Colonic mucosa (tissue), 4 donors: Measurements from ENCODE around the gene ZBTB8B. TPM values are rescaled to one million over a fixed set of nuclear protein-coding genes. Genes with fewer than 3 reads are reported as not detected.

Experiments used
- DNase-seq: peaks from one replicate; pipeline ENCODE4 v3.0.0-alpha.2; 2020
- H3K27ac ChIP-seq: fragments of 200-600 bp; one replicate; pipeline ENCODE4 v1.8.0; 2021
- H3K27me3 ChIP-seq: fragments of 200-600 bp; one replicate; pipeline ENCODE4 v1.8.0; 2021
- H3K36me3 ChIP-seq: fragments of 200-600 bp; one replicate; pipeline ENCODE4 v1.8.0; 2021
- H3K4me1 ChIP-seq: fragments of 200-600 bp; one replicate; pipeline ENCODE4 v1.8.0; 2021; ENCODE audit warnings: mild to moderate bottlenecking
- H3K4me3 ChIP-seq: fragments of 200-600 bp; one replicate; pipeline ENCODE4 v1.8.0; 2021
- H3K9ac ChIP-seq, 2 donors: one replicate each; pipeline ENCODE4 v1.7.0; 2013; ENCODE audit warnings: control low read depth in 2 of 2, low read depth in 2 of 2, low read length in 2 of 2
- H3K9me3 ChIP-seq: fragments of 200-600 bp; one replicate; pipeline ENCODE4 v1.8.0; 2021
- CTCF ChIP-seq: fragments of 200-600 bp; IDR thresholded peaks from one replicate; pipeline ENCODE4 v1.8.0; 2022; ENCODE audit warnings: antibody characterized with exemption, mild to moderate bottlenecking
- intact Hi-C: fragments of 100-400 bp; cut with DNase I; formaldehyde crosslinking; loops from one replicate; pipeline ENCODE4 v1.14.1; 2022
- total RNA-seq, 2 donors: library from RNA; stranded (reverse); fragmentation: NEBNext Ultra II Directional in 1 of 2; extraction: Animal tissue kit (Norgen Biotek cat#: 25700) in 1 of 2; gene quantifications; one replicate each; pipeline ENCODE4 v1.2.1, GENCODE V29; 2021
- donor health status: healthy.
- donor health status: DM: no; HTN: no; CAD: no.
- donor health status: DM: no; HTN: no; CAD: no.

The ZBTB8B gene
- total RNA-seq, 2 donors from 2014 or later: not detected

GRCh38 chr1:32498751-32499150 is 33.9 kb downstream of the ZBTB8B start:
- H3K4me1 ChIP-seq: no peaks in the 10 kb centered on the region
- no peak for DNase-seq
- no peak overlapping the region for H3K27ac ChIP-seq
- intact Hi-C loops: no loop called here
- H3K9me3 ChIP-seq: no peaks in the 10 kb centered on the region
- no peaks in the 10 kb centered on the region for H3K27me3 ChIP-seq
- H3K36me3 ChIP-seq: no peaks in the 10 kb centered on the region
- H3K9ac ChIP-seq: no peak overlapping the region
- TF ChIP-seq CTCF: no peak
- no peak overlapping the region for H3K4me3 ChIP-seq

GRCh38 chr1:32500387-32501209 is 35.7 kb downstream of the ZBTB8B start:
- no peaks in the 10 kb centered on the region for H3K27me3 ChIP-seq
- H3K27ac ChIP-seq: peak overlapping the region; percentile 90
- no peaks in the 10 kb centered on the region for H3K9me3 ChIP-seq
- no peaks in the 10 kb centered on the region for H3K4me1 ChIP-seq
- peak; percentile 66 for DNase-seq
- peak overlapping the region; percentile 53 to 79 for H3K9ac ChIP-seq
- peak overlapping the region; percentile 72 for H3K4me3 ChIP-seq
- no peaks in the 10 kb centered on the region for H3K36me3 ChIP-seq
- intact Hi-C loops: no loop called here
- TF ChIP-seq CTCF: no peak

GRCh38 chr1:32501865-32502264 is 37.0 kb downstream of the ZBTB8B start:
- H3K9ac ChIP-seq: no peak overlapping the region
- no peak for TF ChIP-seq CTCF
- H3K9me3 ChIP-seq: no peaks in the 10 kb centered on the region
- H3K27ac ChIP-seq: no peak overlapping the region
- H3K4me3 ChIP-seq: no peak overlapping the region
- intact Hi-C loops: no loop called here
- no peaks in the 10 kb centered on the region for H3K36me3 ChIP-seq
- no peaks in the 10 kb centered on the region for H3K4me1 ChIP-seq
- no peak for DNase-seq
- H3K27me3 ChIP-seq: no peaks in the 10 kb centered on the region

- no peak overlapping the region for H3K4me3 ChIP-seq
- H3K27me3 ChIP-seq: no peaks in the 10 kb centered on the region
- DNase-seq: no peak
- H3K9me3 ChIP-seq: no peaks in the 10 kb centered on the region
- intact Hi-C loops: no loop called here
- no peak overlapping the region for H3K27ac ChIP-seq
- H3K36me3 ChIP-seq: no peaks in the 10 kb centered on the region
- H3K9ac ChIP-seq: no peak overlapping the region
- H3K4me1 ChIP-seq: no peaks in the 10 kb centered on the region
- no peak for TF ChIP-seq CTCF
Measured at GRCh38 chr1:32503153-32503552, 38.3 kb downstream of the ZBTB8B start.

GRCh38 chr1:32507021-32507420 is 42.1 kb downstream of the ZBTB8B start:
- no peaks in the 10 kb centered on the region for H3K36me3 ChIP-seq
- no peak for DNase-seq
- intact Hi-C loops: no loop called here
- no peaks in the 10 kb centered on the region for H3K9me3 ChIP-seq
- H3K27me3 ChIP-seq: no peaks in the 10 kb centered on the region
- no peak overlapping the region for H3K27ac ChIP-seq
- H3K4me1 ChIP-seq: no peaks in the 10 kb centered on the region
- H3K4me3 ChIP-seq: no peak overlapping the region
- TF ChIP-seq CTCF: no peak
- H3K9ac ChIP-seq: no peak overlapping the region
